ENCODE measurements around the gene SMAD6.

SMAD6 gene

DNA sequence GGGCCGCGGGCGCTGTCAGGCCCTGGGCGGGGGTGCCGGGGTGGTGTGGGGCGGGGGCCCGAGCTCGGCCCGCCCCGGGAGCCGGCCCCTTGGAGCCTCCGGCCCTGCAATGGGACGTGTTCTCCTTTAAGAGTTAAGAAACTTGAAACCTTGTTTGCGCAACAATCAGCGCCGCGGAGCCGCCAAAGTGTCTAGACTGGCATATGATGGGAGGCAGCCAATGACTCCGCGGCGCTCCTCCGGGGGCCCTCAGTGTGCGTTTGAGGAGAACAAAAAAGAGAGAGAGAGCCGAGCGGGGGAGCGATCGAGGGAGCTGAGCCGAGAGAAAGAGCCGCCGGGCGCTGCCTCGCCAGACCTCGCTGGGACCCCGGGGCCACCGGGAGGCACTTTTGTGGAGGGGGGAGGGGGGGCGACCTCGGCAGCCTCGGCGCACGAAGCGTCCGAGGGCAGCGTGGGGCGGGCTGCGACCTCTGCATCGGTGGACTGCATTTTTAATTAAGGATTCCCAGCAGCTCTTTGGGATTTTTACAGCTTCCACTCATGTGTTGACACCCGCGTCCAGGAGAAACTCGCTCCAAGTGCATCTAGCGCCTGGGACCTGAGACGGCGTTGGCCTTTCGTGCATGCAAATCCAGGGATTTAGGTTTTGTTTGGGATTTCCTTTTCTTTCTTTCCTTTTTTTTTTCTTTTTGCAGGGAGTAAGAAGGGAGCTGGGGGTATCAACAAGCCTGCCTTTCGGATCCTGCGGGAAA, at the start of gene SMAD6:
SMAD6 (plus strand) TSS at position 202 of the 752 bp plus-strand sequence. CDS start 1,023 bp downstream, outside the sequence.
- peak; percentile 71 for DNase-seq

DNA sequence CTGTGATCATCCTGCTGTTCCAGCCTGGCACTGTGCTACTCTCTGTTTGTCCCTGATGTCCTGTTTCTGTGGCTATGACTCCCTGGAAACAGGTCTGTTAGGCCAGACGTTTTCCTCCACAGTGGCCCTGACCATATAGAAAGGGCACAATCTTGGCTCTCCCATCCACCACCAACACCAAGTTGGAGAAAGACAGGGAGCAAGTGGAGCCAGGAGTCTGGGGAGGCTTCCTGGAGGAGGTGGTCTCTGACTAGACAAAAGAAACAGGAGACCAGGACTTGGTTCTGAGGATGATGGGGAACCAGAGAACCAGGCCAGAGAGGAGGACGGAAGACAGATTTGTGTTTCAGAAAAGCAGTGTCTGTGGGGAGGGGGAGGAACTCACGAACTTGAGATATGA, 49.2 kb upstream of the SMAD6 start:
- DNase-seq = no peak

DNA sequence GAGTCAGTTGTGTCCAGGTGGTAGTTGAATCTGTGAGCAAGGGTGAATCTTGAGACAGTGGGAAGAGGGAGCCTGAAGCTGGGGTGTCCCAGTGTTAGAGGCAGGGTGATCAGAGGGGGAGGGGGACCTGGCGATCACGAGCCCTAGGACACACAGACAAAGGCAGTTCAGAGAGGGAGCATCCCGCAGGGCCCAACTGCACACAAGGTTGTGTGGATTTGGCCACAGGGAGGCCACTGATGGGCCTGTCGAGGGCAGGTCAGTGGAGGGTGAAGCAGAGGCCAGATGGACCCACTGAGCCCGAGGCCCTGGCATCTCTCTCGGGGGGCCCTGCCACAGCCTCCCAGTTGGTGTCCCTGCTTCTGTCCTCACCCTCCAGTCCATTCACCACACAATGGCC, 48.6 kb upstream of the SMAD6 start:
- DNase-seq = no peak

DNA sequence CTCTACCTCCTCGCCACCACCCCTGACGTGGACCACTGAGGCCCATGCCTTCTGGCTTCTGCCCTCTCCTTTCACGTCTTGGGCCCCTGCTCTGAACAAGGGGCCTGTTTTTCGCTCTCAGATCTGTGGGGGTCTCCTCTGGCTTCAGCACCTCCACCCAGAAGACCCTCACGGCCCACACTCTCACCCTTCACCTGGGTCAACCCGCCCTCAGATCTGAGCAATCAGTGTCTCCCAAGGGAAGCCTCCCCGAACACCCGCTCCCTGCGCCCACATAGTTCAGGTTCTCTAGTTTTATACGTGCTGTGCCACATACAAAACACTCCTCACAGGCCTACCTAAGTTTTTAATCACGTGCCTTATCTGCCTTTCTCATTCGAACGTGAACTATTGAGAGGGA, 48.2 kb upstream of the SMAD6 start:
- DNase-seq = no peak

DNA sequence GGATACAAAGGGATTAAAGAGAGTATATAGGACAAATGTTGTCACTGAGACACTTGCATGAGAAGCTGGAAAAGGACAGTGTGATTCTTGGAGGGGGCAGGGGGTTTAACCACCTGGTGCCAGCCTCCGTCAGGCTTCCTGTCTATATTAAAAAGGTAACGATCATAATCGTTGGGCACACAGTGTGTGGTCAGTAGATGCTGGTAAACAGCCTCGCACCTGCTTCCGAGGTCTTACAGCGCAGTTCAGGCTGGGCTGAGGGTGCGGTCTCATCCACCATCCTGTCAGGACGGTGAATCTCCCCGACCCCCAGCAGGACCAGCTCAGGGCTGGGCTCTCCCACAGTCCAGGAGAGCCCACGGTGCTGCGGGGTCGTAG, 47.7 kb upstream of the SMAD6 start:
- no peak for DNase-seq

DNA sequence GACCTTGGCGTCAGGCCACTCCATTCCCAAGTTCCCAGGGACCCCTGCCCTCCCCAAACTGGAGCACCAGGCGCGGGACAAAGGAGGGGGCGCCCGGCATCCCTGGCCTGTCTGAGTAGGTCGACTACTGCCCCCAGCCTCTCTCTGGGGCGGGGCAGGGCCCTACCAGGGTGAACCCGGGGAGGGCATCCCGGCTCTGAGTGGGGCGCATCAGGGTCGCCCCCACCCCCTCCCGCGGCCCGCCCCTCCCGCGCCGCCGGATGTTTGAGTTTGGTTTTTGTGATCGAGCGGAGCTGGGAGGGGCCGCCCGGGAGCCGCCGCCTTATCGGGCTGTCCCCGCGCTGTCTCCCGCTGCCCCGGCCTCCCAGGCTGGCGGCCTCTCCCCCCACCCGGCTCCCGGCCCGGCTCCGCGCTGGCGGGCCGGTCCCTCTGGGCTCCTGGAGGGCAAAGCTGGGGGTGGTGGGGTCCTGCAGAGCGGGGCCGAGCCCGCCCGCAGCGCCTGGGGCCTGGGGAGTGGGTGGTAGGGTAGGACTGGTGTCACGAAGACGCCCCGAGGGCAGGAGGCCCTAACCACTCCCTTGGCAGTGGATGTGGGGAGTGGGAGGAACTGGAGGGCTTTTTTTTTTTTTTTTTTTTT, 47.2 kb upstream of the SMAD6 start:
- DNase-seq = no peak

DNA sequence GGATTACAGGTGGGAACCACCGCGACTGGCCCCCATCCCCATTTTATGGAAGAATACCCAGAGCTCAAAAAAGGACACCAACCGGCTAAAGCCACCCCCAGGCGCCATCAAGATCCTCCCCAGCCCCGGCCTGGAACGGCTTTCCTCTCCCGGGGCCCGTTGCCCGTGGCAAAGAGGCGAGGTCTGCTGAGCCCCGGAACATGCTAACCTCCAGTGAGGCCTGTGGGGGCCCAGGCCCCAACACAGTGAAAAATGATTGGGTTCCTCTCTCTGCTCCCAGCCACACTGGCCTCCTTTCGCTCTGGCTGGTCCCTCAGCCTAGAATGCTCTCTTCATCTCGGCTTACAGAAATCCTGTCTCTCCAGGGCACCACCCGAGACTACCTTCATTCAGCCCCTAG, 46.5 kb upstream of the SMAD6 start:
- no peak for DNase-seq

DNA sequence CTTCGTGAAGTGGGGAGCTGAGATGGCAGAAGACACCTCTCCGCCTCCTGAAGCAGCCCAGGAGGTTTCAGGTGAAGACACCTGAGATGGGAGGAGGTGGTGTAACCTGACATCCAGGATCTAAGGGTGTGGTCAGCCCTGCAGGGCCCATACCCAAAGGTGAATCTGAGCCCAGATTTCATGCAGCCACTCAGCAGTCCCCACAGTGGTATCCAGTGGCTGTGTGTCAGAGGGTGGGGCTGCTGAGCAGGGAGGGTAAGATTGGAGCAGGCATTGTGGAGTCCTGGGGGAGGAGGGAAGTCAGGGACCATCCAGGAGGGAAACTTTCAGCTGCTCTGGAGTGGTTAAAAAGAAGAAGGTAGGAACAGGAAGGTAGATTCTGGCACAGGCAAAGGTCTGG, 46.0 kb upstream of the SMAD6 start:
- DNase-seq = no peak

DNA sequence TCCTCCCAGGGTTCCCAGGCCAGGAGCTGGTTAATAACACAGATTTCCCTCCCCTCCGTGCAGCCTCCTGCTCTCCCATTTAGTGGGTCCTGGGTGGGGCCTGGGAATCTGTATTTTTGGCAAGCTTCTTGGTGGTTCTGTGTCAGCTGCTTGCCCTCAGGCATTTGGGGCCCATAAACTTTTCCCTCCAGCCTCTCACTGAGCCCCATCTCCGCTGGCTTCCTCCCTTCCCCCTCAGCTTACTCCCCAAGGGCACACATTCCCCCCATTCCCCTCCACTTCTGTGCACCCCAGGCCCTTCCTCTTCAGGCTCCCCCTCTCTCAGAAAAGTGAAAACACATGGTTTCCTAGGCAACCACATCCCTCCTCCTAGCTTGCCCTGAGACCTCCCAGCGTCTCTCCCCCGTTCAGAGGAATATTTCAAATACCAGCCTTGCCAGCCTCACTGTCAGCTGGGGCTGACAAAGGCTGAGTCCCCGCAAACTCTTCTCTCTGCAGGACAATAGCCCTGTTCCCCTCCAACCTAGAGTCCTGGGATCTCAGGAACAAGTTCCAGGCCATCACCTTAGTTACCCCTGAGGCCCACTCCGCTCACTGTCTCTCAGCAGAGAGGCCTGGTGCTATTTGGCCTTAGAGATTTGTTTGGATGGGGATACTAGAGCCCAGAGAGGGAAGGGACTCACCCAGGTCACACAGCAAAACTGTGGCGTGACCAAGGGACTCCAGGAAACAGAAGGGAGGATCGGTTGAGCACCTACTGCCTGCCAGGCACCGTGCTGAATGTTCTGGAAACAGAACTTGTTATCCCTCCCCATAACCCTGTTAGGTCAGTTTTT, 44.6 kb upstream of the SMAD6 start:
- no peak for DNase-seq

DNA sequence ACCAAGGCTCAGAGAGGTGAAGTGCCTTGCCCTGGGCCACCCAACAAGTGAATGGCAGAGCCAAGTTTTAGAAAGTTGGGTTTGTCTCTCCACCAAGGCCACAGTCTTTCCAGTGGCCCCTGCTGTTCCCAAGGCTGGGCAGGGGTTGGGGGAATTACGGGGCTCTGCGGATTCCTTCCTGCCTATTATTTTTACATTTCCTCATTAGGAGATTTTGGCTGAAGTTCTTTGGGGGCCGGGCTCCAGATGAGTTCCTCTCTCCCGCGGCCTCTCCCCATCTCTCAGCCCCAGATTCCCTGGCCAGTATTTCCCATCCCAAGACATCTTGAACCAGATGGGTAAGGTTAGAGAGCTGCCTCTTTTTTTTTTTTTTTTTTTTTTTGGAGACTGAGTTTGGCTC, 44.0 kb upstream of the SMAD6 start:
- DNase-seq = no peak

DNA sequence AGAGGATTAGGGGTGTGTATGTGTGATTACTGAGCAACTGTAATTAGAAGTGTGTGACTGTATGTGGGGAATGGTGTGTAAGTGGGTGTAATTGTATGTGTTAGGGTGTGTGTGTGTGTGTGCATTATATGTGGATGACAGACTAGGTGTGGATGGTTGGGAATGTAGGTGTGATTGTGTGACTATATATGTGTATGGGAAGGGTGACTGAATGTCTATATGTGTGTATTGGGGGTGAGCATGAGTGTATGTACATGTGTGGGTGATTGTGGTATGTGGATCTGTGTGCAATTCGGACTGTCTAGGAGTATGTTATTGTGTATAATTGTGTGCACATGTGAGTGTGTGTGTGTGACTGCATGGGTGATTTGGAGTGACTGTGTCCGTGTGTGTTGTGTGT, 43.2 kb upstream of the SMAD6 start:
- DNase-seq = no peak

DNA sequence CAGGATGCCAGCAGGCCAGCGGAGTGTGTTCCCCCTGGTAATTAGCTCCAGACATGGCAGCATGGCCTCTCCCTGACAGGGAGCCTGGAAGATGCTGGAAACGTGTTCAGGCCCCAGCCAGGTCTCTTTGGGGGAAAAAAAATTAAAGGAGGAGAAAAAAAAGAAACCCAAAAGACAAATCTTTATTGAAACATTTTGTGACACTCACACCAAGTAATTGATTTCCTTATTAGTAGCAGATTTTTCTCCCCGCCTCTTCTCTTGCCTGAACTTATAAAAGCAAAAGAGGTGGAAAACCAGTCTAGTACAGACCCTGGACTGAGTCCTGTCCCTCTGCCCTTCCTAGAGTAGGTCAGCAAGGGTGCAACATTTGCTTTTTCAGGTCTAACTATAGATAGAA, 42.7 kb upstream of the SMAD6 start:
- DNase-seq = no peak

DNA sequence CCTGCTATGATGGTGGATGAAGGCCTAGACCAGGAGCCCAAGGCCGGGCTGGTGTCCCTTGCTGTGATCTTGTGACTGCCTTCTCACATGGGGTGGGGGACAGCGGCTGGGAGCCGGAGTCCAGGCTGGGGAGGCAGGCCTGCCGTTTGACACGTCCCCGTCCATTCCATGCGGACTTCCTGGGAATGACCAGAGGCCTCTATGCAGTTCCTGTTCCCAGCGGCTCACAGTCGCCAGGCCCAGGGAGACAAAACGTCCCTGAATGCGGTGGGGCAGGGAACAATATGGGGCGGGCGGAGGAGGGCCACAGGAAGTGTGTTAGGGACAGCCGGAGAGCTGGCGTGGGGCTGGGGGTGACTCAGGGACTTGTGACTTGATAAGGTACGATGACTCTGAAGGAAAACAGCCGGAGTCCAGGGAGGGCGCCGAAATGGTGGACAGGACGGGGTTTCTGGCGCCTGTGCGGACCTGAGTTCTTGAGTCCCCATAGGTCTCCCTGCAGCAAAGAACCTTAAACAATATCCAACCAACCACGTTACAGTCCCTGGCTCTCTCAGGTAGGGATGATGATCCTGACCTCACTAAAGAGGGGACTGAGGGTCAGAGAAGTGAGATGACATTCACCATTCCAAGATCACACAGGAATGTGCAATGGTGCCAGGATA, 40.5 kb upstream of the SMAD6 start:
- DNase-seq = no peak

DNA sequence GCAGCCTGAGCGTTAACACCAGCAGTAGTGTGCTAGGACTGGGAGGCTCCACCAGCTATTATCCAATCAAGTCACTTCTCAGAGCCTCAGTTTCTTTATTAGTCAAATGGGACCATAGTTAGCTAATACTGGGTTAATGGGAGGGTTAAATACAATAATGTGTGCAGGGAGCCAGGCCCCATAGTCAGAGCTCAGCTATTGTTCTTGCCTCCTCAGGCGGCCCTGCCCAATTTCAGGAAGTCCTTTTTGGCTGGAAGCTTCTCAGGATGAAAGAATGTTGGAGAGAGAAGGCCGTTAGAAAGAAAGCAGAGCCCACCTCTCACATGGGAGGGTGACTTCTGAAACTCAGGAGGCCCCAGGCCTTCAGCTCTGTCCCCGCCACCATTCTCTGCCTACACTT, 39.5 kb upstream of the SMAD6 start:
- no peak for DNase-seq

DNA sequence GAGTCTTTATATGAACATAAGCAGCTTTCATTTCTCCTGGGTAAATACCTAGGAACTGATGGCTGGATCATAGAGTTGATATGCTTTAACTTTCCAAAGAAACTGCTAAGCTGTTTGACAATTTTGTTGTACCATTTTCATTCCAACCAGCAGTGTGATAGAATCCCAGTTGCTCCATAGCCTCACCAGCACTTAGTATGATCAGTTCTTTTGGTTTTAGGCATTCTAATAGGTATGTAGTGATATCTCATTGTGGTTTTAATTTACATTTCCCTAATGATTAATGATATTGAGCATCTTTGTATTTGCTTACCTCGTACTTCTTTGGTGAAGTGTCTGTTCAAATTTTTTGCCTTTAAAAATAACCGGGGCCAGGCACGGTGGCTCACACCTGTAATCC, 38.4 kb upstream of the SMAD6 start:
- no peak for DNase-seq

DNA sequence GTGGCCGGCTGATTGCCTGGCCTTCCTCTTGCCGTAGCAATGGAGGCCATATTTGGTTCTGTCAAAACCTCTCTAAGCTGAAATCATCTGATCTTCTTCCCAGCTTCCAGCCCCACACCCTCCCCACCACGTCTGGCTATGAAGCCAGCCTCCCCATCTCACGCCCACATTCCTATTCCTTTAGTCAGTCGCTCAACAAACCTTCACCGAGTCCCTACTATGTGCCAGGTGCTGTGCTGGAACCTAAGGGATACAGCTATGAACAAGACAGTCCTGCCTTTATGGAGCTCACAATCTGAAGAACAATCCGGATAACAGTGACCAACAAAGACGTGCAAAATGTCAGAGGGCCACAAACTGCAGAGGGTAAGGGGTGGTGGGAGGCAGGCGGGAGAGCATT, 31.9 kb upstream of the SMAD6 start:
- DNase-seq = no peak

DNA sequence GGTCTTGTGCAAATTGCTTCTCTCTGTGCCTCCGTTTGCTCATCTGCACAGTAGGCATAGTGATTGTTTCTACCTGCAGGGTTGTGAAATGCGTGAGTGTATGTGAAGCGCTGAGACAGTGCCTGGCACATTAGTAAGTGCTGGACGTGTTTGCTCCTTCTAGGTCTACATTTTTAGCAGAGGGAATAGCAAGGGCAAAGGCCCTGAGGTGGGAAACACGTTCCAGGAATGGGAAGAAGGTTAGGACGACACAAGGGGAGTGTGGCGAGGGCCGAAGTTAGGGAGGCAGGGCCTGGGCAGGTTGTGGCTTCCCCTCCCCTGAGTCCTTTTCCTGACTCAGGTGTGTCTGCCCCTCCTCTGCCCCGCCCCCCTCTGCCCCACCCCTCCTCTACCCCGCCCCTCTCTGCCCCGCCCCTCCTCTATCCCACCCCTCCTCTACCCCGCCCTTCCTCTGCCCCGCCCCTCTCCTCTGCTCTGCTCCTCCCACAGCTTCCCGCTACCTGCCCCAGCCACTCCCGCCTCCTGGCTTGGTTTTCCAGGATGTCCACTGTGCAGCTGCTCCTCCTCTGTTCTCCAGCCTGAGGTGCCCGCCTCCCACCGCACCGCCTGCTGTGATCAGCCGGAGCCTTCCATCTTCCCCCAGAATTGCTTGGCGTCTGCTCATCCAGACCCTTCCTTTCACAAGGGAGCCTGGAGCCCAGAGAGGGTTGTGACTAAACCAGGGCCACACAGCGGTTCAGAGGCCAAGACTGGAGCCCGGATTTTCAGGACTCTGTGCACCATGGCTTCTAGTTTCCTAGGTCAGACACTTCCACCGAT, 31.1 kb upstream of the SMAD6 start:
- DNase-seq = peak; percentile 84

DNA sequence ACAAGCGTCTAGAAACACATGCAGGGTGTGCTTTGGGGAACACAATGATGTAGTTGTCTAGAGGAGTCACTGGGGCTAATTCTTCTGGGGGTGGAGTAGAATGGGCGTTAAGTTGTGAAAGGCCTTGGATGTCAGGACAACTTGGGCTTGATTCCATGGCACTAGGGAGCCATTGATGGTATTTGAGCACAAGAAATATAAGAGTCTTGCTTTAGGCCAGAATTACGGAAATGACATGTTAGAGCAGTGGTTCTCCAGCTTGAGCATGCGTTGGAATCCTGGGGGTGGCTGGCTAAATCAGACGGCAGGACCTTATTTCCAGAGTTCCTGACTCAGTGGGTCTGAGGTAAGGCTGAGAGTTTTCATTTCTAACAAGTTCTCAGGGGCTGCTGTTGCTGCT, 29.2 kb upstream of the SMAD6 start:
- no peak for DNase-seq

DNA sequence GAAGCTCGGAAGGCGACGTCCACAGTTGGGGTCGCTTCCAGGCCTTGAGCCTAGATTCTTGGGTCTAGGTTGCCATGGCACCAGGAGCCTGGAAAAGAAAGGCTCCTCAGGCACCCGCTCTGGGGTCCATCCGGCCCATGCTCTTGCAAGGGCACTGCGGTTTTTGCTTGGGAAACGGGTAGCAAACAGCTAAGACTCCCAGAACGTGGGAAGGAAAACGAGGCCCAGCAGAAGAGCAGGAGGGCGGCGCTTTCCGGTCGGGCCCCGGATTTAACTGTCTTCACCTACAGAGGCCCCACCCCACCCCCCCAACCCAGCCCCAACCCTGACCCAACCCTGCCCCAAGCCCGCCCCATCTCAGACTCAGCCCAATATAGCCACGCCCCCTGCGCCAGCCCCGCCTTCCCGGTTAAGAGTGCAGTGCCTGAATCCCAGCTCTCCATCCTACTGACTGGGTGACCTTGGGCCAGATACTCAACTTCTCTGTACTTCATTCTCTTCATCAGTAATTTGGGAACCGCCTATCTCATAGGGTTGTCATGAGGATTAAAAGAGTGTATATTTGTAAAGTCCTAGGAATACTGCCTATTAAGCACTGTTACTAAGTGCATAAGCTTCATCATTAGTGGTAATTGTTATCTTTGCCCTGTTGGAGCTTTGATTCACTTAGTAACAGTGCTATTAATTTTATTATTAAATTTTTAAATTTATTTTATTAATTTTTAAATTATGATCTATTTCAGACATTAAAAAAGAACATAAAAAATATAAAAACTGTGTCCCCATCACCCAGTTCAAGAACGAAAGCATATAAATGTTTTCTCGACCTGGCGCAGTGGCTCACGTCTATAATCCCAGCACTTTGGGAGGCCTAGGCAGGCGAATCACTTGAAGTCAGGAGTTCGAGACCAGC, 28.4 kb upstream of the SMAD6 start:
- peak; percentile 14 for DNase-seq

DNA sequence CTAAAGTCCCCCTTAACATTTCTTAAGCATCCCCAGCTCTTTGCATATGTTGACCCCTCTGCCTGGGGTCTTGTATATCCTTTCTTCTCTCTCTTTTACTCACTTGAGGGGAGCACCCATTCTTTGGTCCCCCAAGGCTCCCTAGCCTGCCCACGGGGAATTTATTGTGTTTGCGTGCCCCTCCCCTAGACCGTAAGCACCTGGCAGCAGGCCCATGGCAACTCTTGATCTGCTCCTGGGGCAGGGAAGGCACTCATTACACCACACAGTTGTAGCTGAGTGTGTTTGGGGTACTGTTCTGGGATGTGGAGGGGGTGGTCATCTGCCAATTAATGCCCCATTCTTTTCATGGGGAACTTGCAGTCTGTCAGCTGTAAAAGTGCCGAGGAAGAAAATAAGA, 27.3 kb upstream of the SMAD6 start:
- no peak for DNase-seq

DNA sequence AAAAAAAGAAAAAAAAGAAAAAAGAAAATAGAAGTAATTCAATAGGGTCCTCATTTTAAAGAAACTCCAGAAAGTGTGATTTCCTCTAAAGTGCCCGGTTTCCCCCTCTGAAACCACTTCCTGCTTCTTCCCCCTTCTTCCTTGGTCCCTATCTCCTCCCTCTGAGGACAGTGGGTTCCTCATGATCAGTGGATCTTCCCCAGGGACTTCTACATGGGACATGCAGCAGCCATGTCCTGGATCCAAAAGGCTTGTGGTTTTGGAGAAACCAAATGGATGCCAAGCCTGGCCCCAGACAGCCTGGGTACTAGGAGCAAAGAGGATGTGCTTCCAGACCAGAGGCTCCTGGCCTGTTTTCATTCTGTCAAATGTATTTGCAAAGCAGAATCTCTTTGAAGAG, 26.6 kb upstream of the SMAD6 start:
- no peak for DNase-seq

All from NCI-H774 (cell line).